Left renal cortex interstitium (tissue), 4 donors: ENCODE data around the gene CASP3. TPM values are rescaled to one million over a fixed set of nuclear protein-coding genes. Genes with fewer than 3 reads are reported as not detected.
"Not testable (repeated sequence)": the region's sequence is repeated elsewhere in the genome, so short reads cannot be mapped to it uniquely, and the experiment has no call there.

ENCODE experiments used
- DNase-seq, 4 donors: peaks; one replicate each; pipeline ENCODE4 v3.0.0-alpha.2; 2013; ENCODE audit warnings: low read depth in 4 of 4, low spot score in 2 of 4, missing footprints in 1 of 4
- polyA plus RNA-seq, 4 donors: library from polyadenylated mRNA; unstranded; fragments of 120-200 nt; gene quantifications; one replicate each; pipeline ENCODE4 v1.2.1, GENCODE V29; 2013; ENCODE audit not compliant: insufficient read length in 4 of 4

Gene CASP3
- polyA plus RNA-seq, 4 donors: 29.5 to 38.0 (median 32.7) TPM

GRCh38 chr4:184598753-184599491 lies 50.3 kb downstream of the CASP3 start:
- no peak for DNase-seq

- no peak for DNase-seq
Measured at GRCh38 chr4:184596617-184597185, 52.5 kb downstream of the CASP3 start.

DNA sequence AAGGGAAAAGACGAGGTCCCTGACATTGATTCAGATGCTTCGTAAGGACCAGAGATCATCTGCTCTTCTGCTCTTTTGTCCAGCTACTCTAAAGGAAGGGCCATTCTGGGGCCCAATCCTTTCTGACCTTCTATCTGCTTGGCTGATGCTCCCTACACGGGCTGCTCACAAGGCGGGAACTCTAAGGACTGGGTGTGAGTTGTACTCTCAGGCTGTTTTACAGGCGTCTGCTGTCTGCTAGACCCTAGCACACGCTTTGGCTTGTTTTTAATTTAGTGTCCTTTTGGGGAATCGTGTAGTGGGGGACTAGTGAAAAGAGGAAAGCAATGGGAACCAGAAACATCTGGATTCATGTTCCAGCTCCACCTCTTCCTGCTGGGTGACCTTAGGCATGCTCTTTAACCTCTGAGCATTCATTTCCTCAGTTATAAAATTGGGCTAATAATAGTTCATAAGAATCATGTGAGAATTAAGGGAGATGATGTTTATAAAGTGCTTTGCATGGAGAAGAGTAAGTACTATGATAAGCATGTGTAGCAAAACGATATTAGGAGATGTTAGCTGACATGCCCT lies 53.1 kb downstream of the CASP3 start:
- no peak for DNase-seq

- no peak for DNase-seq
Measured at GRCh38 chr4:184595430-184595829, 53.8 kb downstream of the CASP3 start.

GRCh38 chr4:184593461-184593860 lies 55.8 kb downstream of the CASP3 start:
- DNase-seq: no peak

- DNase-seq: not testable (repeated sequence)
Measured at GRCh38 chr4:184591747-184592270, 57.4 kb downstream of the CASP3 start.

DNA sequence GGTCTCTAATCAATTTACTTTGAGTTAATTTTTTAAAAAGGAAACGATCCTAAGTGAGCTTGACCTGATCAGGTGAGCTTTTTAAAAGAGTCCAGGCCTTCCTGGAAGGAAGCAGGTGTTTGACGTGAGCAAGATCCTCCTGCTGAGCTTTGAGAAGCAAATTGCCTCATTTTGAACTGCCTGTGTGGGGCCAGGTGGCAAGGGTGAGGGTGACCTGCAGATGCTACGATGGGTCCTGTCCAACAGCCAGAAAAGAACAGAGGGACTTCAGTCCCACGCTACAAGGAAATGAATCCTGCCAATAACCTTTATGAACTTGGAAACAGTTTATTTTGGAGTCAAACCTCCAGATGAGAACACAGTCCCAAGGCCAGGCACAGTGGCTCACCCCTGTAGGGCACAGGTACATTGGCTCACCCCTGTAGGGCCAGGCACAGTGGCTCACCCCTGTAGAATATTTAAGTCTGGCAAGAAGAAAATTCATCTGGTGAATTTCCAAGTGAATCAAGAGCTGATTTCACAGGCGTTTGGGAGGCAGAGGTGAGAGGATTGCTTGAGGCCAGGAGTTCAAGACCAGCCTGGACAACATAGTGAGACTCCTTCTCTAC lies 58.1 kb downstream of the CASP3 start:
- DNase-seq: no peak

GRCh38 chr4:184590196-184590595 lies 59.1 kb downstream of the CASP3 start:
- no peak for DNase-seq

GRCh38 chr4:184588893-184589292 lies 60.4 kb downstream of the CASP3 start:
- DNase-seq: no peak

- DNase-seq: no peak
Measured at GRCh38 chr4:184587701-184588100, 61.5 kb downstream of the CASP3 start.

DNA sequence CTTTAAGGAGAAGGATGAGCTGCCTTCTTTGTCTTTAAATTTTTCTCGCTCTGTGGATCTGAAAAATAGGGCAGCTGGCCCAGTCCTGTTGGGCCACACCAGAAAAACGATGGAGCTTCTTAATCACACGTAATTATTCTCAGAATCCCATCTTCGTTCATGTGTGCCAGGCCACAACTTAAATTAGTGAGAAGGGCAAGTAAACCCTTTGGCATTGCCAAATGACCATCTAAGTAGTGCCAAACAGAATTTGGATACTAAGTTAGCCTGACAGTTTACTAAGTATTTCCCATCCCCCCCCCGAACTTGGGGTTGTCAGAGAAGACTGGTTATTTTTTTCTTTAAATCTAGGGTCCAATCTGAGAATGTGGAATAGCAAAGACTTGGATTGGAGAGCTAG lies 62.0 kb downstream of the CASP3 start:
- DNase-seq: no peak

- DNase-seq: no peak
Measured at GRCh38 chr4:184583738-184584502, 65.3 kb downstream of the CASP3 start.

Other genes starting within 250 kb of the CASP3 start
- 10 to 100 TPM; 30.2 to 35.5 (median 33.0) TPM for gene IRF2, start 174.9 kb downstream of the CASP3 start, polyA plus RNA-seq
- gene PRIMPOL, start 291 bp upstream of the CASP3 start, polyA plus RNA-seq: 10 to 100 TPM; 24.2 to 42.6 (median 35.1) TPM
- gene CENPU, start 84.6 kb upstream of the CASP3 start, polyA plus RNA-seq: 10 to 100 TPM; 36.2 to 61.4 (median 40.7) TPM
- gene ACSL1, start 176.5 kb upstream of the CASP3 start, polyA plus RNA-seq: 10 to 100 TPM; 46.7 to 77.5 (median 56.3) TPM